ENCODE measurements around the gene CACNB4. TPM values are rescaled to one million over a fixed set of nuclear protein-coding genes. Genes with fewer than 3 reads are reported as not detected.

CACNB4 gene
- polyA plus RNA-seq, 3 donors from 2014 or later, result 0.11 TPM; not detected in 2

GRCh38 chr2:151840216-151841046 is 258.4 kb downstream of the CACNB4 start:
- Mint-ChIP-seq H3K27ac (no peak overlapping the region), H3K4me3 (no peak overlapping the region), H3K4me1 (no peaks in the 10 kb centered on the region), H3K36me3 (no peaks in the 10 kb centered on the region), H3K9me3 (no peaks in the 10 kb centered on the region), H3K27me3 (ENCODE audit: low read depth in 3 of 3) (peaks cover 0 to 1% (median 0%) of the 10 kb centered on the region in 3 donors)
- DNase-seq, result no peak

DNA sequence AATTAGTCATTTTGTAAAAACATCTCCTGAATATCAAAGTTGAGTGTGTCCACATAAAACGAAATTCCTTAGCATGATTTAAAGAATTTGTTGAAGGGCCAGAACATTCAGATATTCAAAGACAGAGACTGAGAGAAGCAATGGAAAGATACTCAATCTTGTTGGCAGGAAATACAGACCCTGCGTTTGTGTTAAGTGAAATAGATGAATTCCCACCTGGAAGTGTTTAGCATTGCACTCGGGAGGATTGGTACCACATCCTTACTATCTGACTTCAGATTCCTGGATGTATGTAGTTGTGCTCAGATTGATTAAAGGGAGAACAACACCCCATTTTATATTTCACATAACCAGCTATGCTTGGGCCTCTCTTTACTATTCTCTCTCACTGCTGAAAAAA is 260.9 kb downstream of the CACNB4 start:
- Mint-ChIP-seq H3K4me1 (no peaks in the 10 kb centered on the region), H3K9me3 (no peaks in the 10 kb centered on the region), H3K36me3 (no peaks in the 10 kb centered on the region), H3K4me3 (no peak overlapping the region), H3K27me3 (ENCODE audit: low read depth in 3 of 3) (peaks cover 0 to 1% (median 0%) of the 10 kb centered on the region in 3 donors), H3K27ac (no peak overlapping the region)
- DNase-seq, result no peak

GRCh38 chr2:151833984-151834383 is 264.9 kb downstream of the CACNB4 start:
- Mint-ChIP-seq H3K9me3 (no peaks in the 10 kb centered on the region), H3K27me3 (ENCODE audit: low read depth in 3 of 3) (peaks cover 0 to 5% (median 1%) of the 10 kb centered on the region in 3 donors), H3K27ac (no peak overlapping the region), H3K4me1 (peaks cover 1 to 4% of the 10 kb centered on the region in 2 donors), H3K4me3 (no peak overlapping the region), H3K36me3 (no peaks in the 10 kb centered on the region)
- DNase-seq, result no peak

GRCh38 chr2:151830961-151831360 is 267.9 kb downstream of the CACNB4 start:
- H3K9me3 Mint-ChIP-seq, result no peaks in the 10 kb centered on the region
- H3K27ac Mint-ChIP-seq, result no peak overlapping the region
- H3K36me3 Mint-ChIP-seq, result no peaks in the 10 kb centered on the region
- H3K4me3 Mint-ChIP-seq, result no peak overlapping the region
- peaks cover 11 to 22% (median 14%) of the 10 kb centered on the region in 3 donors for H3K27me3 Mint-ChIP-seq (ENCODE audit: low read depth in 3 of 3)
- no peak for DNase-seq
- peaks cover 26 to 29% of the 10 kb centered on the region in 2 donors for H3K4me1 Mint-ChIP-seq

DNA sequence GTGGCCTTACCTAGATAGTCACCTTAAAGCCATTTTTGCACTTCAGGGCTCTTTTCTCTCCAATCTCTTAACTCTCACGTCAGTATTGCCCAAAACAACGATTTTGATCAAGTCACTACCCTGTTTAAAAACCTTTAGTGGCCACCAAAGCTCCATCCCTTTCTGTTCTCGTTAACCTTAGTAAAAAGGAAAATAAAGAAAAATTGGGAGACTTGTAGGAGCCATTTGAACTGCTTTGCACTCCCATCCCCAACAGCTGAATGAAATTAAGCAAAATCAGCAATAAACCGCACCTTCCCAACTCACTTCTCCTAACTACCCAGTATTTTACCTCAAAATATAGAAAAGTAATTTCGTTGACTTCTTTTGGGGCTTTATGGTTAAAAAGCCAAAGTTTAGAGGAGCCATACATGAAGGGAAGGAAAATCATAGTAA is 269.9 kb downstream of the CACNB4 start:
- Mint-ChIP-seq H3K4me1 (peaks cover 44 to 50% of the 10 kb centered on the region in 2 donors), H3K9me3 (no peaks in the 10 kb centered on the region), H3K4me3 (peak overlapping the region; percentile 86 to 98 (median 92)), H3K27ac (peak overlapping the region; percentile 94 to 97 (median 96)), H3K27me3 (ENCODE audit: low read depth in 3 of 3) (peaks cover 9 to 22% (median 14%) of the 10 kb centered on the region in 3 donors), H3K36me3 (no peaks in the 10 kb centered on the region)
- DNase-seq, result no peak

GRCh38 chr2:151828143-151828889 is 270.5 kb downstream of the CACNB4 start, which contains the start of gene ARL5A:
Gene ARL5A (minus strand): TSS chr2:151828421. CDS start chr2:151828176, 245 bp downstream.
- Mint-ChIP-seq H3K27me3 (ENCODE audit: low read depth in 3 of 3) (peaks cover 9 to 22% (median 14%) of the 10 kb centered on the region in 3 donors), H3K4me3 (peak within 1 kb of the TSS; percentile 86 to 98 (median 92)), H3K27ac (peak within 1 kb of the TSS; percentile 94 to 97 (median 96)), H3K4me1 (peaks cover 50 to 55% of the 10 kb centered on the region in 2 donors), H3K9me3 (no peaks in the 10 kb centered on the region), H3K36me3 (no peaks in the 10 kb centered on the region)
- peak; percentile 98 for DNase-seq

DNA sequence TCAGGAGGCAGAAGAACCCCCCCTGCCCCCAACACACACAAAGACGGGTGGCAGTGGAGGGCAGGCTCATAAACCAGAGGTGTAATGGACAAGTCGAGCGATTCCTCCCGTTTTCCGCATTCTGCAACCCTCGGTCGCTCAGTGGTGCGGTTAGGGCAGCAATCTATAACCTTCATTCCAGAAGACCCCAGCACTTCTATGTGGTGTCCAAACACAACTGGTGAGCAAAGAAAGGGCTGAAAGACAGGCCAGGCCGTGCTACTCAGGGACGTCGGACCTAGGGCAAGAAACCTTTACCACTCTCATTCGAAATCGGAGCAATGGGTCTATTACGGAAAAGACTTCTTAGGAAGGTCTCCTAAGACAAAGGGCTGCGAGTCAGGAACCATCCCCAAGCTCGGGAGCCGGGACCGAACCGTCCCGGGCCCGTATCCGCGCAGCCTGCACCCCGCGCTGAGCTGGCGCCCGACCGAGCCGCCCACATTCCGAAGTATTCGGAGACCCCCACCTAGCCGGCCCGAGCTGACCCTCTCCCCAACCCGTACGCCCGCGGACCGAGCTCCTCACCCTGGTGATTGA is 271.2 kb downstream of the CACNB4 start:
- H3K4me1 Mint-ChIP-seq, result peaks cover 57 to 62% of the 10 kb centered on the region in 2 donors
- H3K27ac Mint-ChIP-seq, result peak overlapping the region; percentile 84 to 97 (median 94)
- DNase-seq, result peak in 2 of 3 donors; percentile 21 to 26
- H3K4me3 Mint-ChIP-seq, result peak overlapping the region; percentile 86 to 98 (median 92)
- H3K9me3 Mint-ChIP-seq, result no peaks in the 10 kb centered on the region
- no peaks in the 10 kb centered on the region for H3K36me3 Mint-ChIP-seq
- peaks cover 9 to 22% (median 14%) of the 10 kb centered on the region in 3 donors for H3K27me3 Mint-ChIP-seq (ENCODE audit: low read depth in 3 of 3)

GRCh38 chr2:151826737-151827157 is 272.1 kb downstream of the CACNB4 start:
- Mint-ChIP-seq H3K27ac (peak overlapping the region; percentile 84 to 97 (median 94)), H3K36me3 (no peaks in the 10 kb centered on the region), H3K27me3 (ENCODE audit: low read depth in 3 of 3) (peaks cover 9 to 22% (median 14%) of the 10 kb centered on the region in 3 donors), H3K4me3 (peak overlapping the region; percentile 86 to 98 (median 92)), H3K9me3 (no peaks in the 10 kb centered on the region), H3K4me1 (peaks cover 63 to 70% of the 10 kb centered on the region in 2 donors)
- DNase-seq, result peak in 1 of 3 donors; percentile 5

- Mint-ChIP-seq H3K4me3 (peak overlapping the region in 3 of 5 donors; percentile 31 to 38 (median 36)), H3K4me1 (peaks cover 76 to 83% of the 10 kb centered on the region in 2 donors), H3K27me3 (ENCODE audit: low read depth in 3 of 3) (peaks cover 9 to 22% (median 14%) of the 10 kb centered on the region in 3 donors), H3K27ac (peak overlapping the region in 1 of 6 donors; percentile 94), H3K36me3 (no peaks in the 10 kb centered on the region), H3K9me3 (no peaks in the 10 kb centered on the region)
- no peak for DNase-seq
Observed at GRCh38 chr2:151824886-151825285, 274.0 kb downstream of the CACNB4 start.

DNA sequence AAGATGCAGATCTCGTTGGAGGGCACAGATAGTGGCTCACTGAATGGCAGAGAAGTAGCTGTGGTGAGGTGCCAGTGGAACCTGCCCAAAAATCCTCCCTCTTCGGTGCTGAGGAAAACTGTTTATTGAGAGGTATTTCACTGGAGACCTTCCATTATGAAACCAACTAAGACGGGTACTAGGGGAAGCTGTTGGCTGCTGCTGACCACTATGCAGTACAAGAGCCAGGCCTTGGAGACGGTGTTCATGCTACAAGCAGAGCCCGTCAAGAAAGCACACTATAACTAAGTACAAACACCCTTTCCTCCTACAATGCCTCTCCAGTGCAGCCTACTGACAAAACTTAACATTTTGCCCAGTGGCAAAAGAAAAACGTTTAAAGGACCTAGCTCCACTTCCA is 275.2 kb downstream of the CACNB4 start:
- H3K4me1 Mint-ChIP-seq, result peaks cover 74 to 81% of the 10 kb centered on the region in 2 donors

GRCh38 chr2:151819920-151820319 is 278.9 kb downstream of the CACNB4 start:
- H3K27ac Mint-ChIP-seq, result no peak overlapping the region
- H3K9me3 Mint-ChIP-seq, result no peaks in the 10 kb centered on the region
- peaks cover 54 to 81% of the 10 kb centered on the region in 2 donors for H3K4me1 Mint-ChIP-seq
- H3K36me3 Mint-ChIP-seq, result peaks cover 0 to 3% (median 3%) of the 10 kb centered on the region in 3 donors
- no peak for DNase-seq
- no peak overlapping the region for H3K4me3 Mint-ChIP-seq
- no peaks in the 10 kb centered on the region for H3K27me3 Mint-ChIP-seq (ENCODE audit: low read depth in 3 of 3)

More for the DNA sequence above, 275.2 kb downstream of the CACNB4 start:
- Mint-ChIP-seq H3K36me3 (no peaks in the 10 kb centered on the region), H3K9me3 (no peaks in the 10 kb centered on the region), H3K4me3 (peak overlapping the region in 1 of 5 donors; percentile 30), H3K27ac (peak overlapping the region in 3 of 6 donors; percentile 3 to 83 (median 51)), H3K27me3 (ENCODE audit: low read depth in 3 of 3) (peaks cover 9 to 14% (median 13%) of the 10 kb centered on the region in 3 donors)
- no peak for DNase-seq

DNA sequence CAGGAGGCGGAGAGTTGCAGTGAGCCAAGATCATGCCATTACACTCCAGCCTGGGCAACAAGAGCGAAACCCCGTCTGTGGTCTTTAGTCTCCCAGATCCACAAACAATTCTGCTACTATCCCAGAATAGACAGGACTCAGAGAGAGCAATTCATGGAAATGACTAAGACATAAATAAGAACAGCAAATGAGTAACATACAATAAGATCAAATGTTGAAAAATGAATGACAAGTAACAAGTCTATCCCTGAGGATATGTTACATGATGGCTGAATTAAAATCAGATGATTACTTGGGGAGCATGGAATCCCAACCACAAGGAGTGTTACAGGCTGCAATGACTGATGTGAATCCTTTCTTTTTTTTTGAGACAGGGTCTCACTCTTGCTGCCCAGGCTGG is 280.9 kb downstream of the CACNB4 start:
- no peak overlapping the region for H3K27ac Mint-ChIP-seq
- H3K4me1 Mint-ChIP-seq, result peaks cover 35 to 61% of the 10 kb centered on the region in 2 donors

GRCh38 chr2:151816843-151817242 is 282.0 kb downstream of the CACNB4 start:
- H3K4me1 Mint-ChIP-seq, result peaks cover 26 to 51% of the 10 kb centered on the region in 2 donors
- H3K27ac Mint-ChIP-seq, result no peak overlapping the region
- no peaks in the 10 kb centered on the region for H3K27me3 Mint-ChIP-seq (ENCODE audit: low read depth in 3 of 3)
- no peak overlapping the region for H3K4me3 Mint-ChIP-seq
- H3K9me3 Mint-ChIP-seq, result no peaks in the 10 kb centered on the region
- peaks cover 8 to 18% (median 16%) of the 10 kb centered on the region in 3 donors for H3K36me3 Mint-ChIP-seq
- no peak for DNase-seq

More for the DNA sequence above, 280.9 kb downstream of the CACNB4 start:
- H3K27me3 Mint-ChIP-seq (ENCODE audit: low read depth in 3 of 3), result no peaks in the 10 kb centered on the region
- DNase-seq, result no peak
- H3K36me3 Mint-ChIP-seq, result peaks cover under 1 to 10% (median 8%) of the 10 kb centered on the region in 3 donors
- no peak overlapping the region for H3K4me3 Mint-ChIP-seq
- H3K9me3 Mint-ChIP-seq, result no peaks in the 10 kb centered on the region

Measured in immature natural killer cell (primary cell).